ENCODE measurements around the gene CADM1. TPM values are rescaled to one million over a fixed set of nuclear protein-coding genes. Genes with fewer than 3 reads are reported as not detected.

The CADM1 gene
- total and polyA plus RNA-seq, 10 of the 15 experiments (the other 5 are each of a cell fraction or from before 2014, with no cell fraction given), result 0.03 to 0.48 (median 0.15) TPM; not detected in 3

GRCh38 chr11:115147243-115147807, 356.9 kb downstream of the CADM1 start (continued):
- TF ChIP-seq ATF3 (IDR thresholded peaks at IDR 0.05; ENCODE audit: borderline replicate concordance, extremely low read depth, low read depth, low read length), result no peak
- TF ChIP-seq HSF1 (IDR thresholded peaks at IDR 0.05; ENCODE audit: low read depth, low read length), result no peak
- TF ChIP-seq MEF2A (IDR thresholded peaks at IDR 0.05; ENCODE audit: insufficient read depth, low read depth, low read length), result no peak
- TF ChIP-seq FOXK2 (IDR thresholded peaks at IDR 0.05), result no peak
- TF ChIP-seq GATAD2B (conservative IDR thresholded peaks at IDR 0.05; ENCODE audit: low read depth), result no peak

GRCh38 chr11:115146425-115146824, 357.8 kb downstream of the CADM1 start:
- TF ChIP-seq SPI1 (IDR thresholded peaks at IDR 0.05; ENCODE audit: borderline replicate concordance, insufficient read depth, low read depth, low read length), result peak; percentile 73; the same call in 1 of the 2 replicates
- no peak for TF ChIP-seq ZSCAN29 (IDR thresholded peaks at IDR 0.05)
- Histone ChIP-seq H4K20me1 (ENCODE audit: control insufficient read depth, insufficient read depth) (no peaks in the 10 kb centered on the region), H3K27ac (ENCODE audit: control insufficient read depth, insufficient read depth) (no peak overlapping the region), H3K9me3 (replicated peaks; ENCODE audit: control insufficient read depth, insufficient read depth, low read length) (peaks cover 2% of the 10 kb centered on the region; the same call in 1 of the 3 replicates), H2AFZ (ENCODE audit: control insufficient read depth, low read depth, low read length) (no peak overlapping the region), H3K4me1 (ENCODE audit: control insufficient read depth, insufficient read depth, low read length) (no peaks in the 10 kb centered on the region), H3K4me2 (ENCODE audit: control insufficient read depth, insufficient read depth) (no peak overlapping the region), H3K36me3 (ENCODE audit: control insufficient read depth in 2 of 2, insufficient read depth in 2 of 2, low read length in 1 of 2) (no peaks in the 10 kb centered on the region), H3K4me3 (no peak overlapping the region), H3K79me2 (ENCODE audit: control insufficient read depth, insufficient read depth, low read length) (no peaks in the 10 kb centered on the region), H3K27me3 (replicated peaks in 1 of 2; ENCODE audit: control insufficient read depth in 2 of 2, insufficient read depth in 2 of 2, low read length in 1 of 2) (peaks cover 2% of the 10 kb centered on the region in 2 experiments; a peak in 1 of 4 replicates), H3K9ac (ENCODE audit: control insufficient read depth, insufficient read depth, low read length) (no peak overlapping the region)
- no TSS peak for BruUV-seq (replicated peaks)
- CTCF ChIA-PET, result no interaction called here
- intact Hi-C loops (cut with micrococcal nuclease; ENCODE audit: unreplicated experiment) (no loop called here), in situ Hi-C loops (cut with MboI) (no loop called here)
- peak; percentile 64 for FAIRE-seq
- RAD21 ChIA-PET (ENCODE audit: unreplicated experiment), result no interaction called here
- DNase-seq (ENCODE audit: low read depth, low spot score), result no peak
- WGBS (ENCODE audit: insufficient coverage, insufficient replicate concordance, low lambda C conversion rate, missing lambda C conversion rate), result 27% methylated on average over 6 of the region's 6 CpGs
- POLR2A ChIA-PET, result no interaction called here
- ATAC-seq, result no peak
- SMC1A ChIA-PET (ENCODE audit: uncharacterized antibody, unreplicated experiment), result no interaction called here
